WERI-Rb-1 (cell line): ENCODE results near the gene SIT1.

ENCODE experiments used
- DNase-seq: peaks from one replicate; pipeline ENCODE4 v3.0.0-alpha.2; 2020
- H3K27ac ChIP-seq: fragments of 250-450 bp; sonication (Bioruptor Pico); 2 replicates; pipeline ENCODE4 v1.5.1; 2020; ENCODE audit warnings: mild to moderate bottlenecking, moderate library complexity
- H3K27me3 ChIP-seq: fragments of 250-450 bp; sonication (Bioruptor Pico); 2 replicates; pipeline ENCODE4 v1.5.1; 2021; ENCODE audit warnings: mild to moderate bottlenecking, low read depth, moderate library complexity; ENCODE audit not compliant: insufficient read depth, severe bottlenecking
- H3K36me3 ChIP-seq: fragments of 250-450 bp; sonication (Bioruptor Pico); 2 replicates; pipeline ENCODE4 v1.5.1; 2020; ENCODE audit warnings: mild to moderate bottlenecking, moderate library complexity
- H3K4me3 ChIP-seq: 2 replicates; pipeline ENCODE4 v1.5.1; 2011; ENCODE audit warnings: low read depth, mild to moderate bottlenecking, control low read depth, low read length
- H3K9me3 ChIP-seq: fragments of 250-450 bp; sonication (Bioruptor Pico); 2 replicates; pipeline ENCODE4 v1.5.1; 2021; ENCODE audit warnings: mild to moderate bottlenecking, moderate library complexity; ENCODE audit not compliant: severe bottlenecking
- CTCF ChIP-seq: IDR thresholded peaks from 2 replicates; pipeline ENCODE4 v1.5.1; 2011; ENCODE audit warnings: low read depth, mild to moderate bottlenecking, control low read depth, inconsistent platforms, low read length

The SIT1 gene

GRCh38 chr9:35618854-35619799 lies 31.6 kb downstream of the SIT1 start:
- Histone ChIP-seq H3K9me3 (no peaks in the 10 kb centered on the region), H3K27ac (no peak overlapping the region), H3K27me3 (no peaks in the 10 kb centered on the region), H3K36me3 (no peaks in the 10 kb centered on the region), H3K4me3 (no peak overlapping the region)
- TF ChIP-seq CTCF = no peak
- no peak for DNase-seq

- H3K36me3 ChIP-seq = no peaks in the 10 kb centered on the region
- no peak for DNase-seq
- H3K27me3 ChIP-seq = no peaks in the 10 kb centered on the region
- no peak for TF ChIP-seq CTCF
- H3K27ac ChIP-seq = no peak within 1 kb of the TSS
- peak within 1 kb of the TSS; percentile 51 for H3K4me3 ChIP-seq
- H3K9me3 ChIP-seq = no peaks in the 10 kb centered on the region
These were observed 32.4 kb downstream of the SIT1 start, which contains the start of gene CD72 for GRCh38 chr9:35618325-35618727. CD72 (minus strand) TSS chr9:35618413; CDS start chr9:35618303, 110 bp downstream.

- H3K4me3 ChIP-seq = peak overlapping the region; percentile 51
- H3K9me3 ChIP-seq = no peaks in the 10 kb centered on the region
- DNase-seq = no peak
- TF ChIP-seq CTCF = no peak
- H3K27ac ChIP-seq = no peak overlapping the region
- H3K36me3 ChIP-seq = no peaks in the 10 kb centered on the region
- no peaks in the 10 kb centered on the region for H3K27me3 ChIP-seq
These were observed 33.2 kb downstream of the SIT1 start for GRCh38 chr9:35617548-35617947.

GRCh38 chr9:35616681-35617459 lies 33.9 kb downstream of the SIT1 start:
- Histone ChIP-seq H3K9me3 (no peaks in the 10 kb centered on the region), H3K4me3 (peak overlapping the region; percentile 51), H3K27me3 (no peaks in the 10 kb centered on the region), H3K27ac (no peak overlapping the region), H3K36me3 (no peaks in the 10 kb centered on the region)
- peak; percentile 78 for DNase-seq
- peak; percentile 26; the same call in 1 of the 2 replicates for TF ChIP-seq CTCF

GRCh38 chr9:35615981-35616680 lies 34.6 kb downstream of the SIT1 start:
- DNase-seq = no peak
- H3K27me3 ChIP-seq = no peaks in the 10 kb centered on the region
- no peak overlapping the region for H3K27ac ChIP-seq
- no peaks in the 10 kb centered on the region for H3K36me3 ChIP-seq
- no peak for TF ChIP-seq CTCF
- no peak overlapping the region for H3K4me3 ChIP-seq
- H3K9me3 ChIP-seq = no peaks in the 10 kb centered on the region
